Large intestine (tissue), 3 donors: ENCODE data around the gene CYTH2. TPM values are rescaled to one million over a fixed set of nuclear protein-coding genes. Genes with fewer than 3 reads are reported as not detected.

ENCODE experiments used
- DNase-seq, 2 donors: peaks; one replicate each; pipeline versions ENCODE4 v3.0.0 to v3.0.0-alpha.2; 2013
- H3K27ac ChIP-seq: one replicate; pipeline ENCODE4 v1.5.1; 2013; ENCODE audit warnings: low read length
- H3K27me3 ChIP-seq: 2 replicates; pipeline ENCODE4 v1.6.1; 2013; ENCODE audit warnings: low read length; ENCODE audit not compliant: control insufficient read depth, insufficient read depth
- H3K36me3 ChIP-seq: 2 replicates; pipeline ENCODE4 v1.6.1; 2013; ENCODE audit warnings: low read length; ENCODE audit not compliant: control insufficient read depth, insufficient read depth
- H3K4me1 ChIP-seq: one replicate; pipeline ENCODE4 v1.6.1; 2013; ENCODE audit warnings: low read length; ENCODE audit not compliant: control insufficient read depth, insufficient read depth
- H3K4me3 ChIP-seq: one replicate; pipeline ENCODE4 v1.5.1; 2013; ENCODE audit warnings: low read length
- H3K9me3 ChIP-seq: one replicate; pipeline ENCODE4 v1.6.1; 2013; ENCODE audit warnings: mild to moderate bottlenecking, low read depth, low read length, moderate library complexity; ENCODE audit not compliant: control insufficient read depth
- WGBS: methylation state at CpG from one replicate; pipeline ENCODE4 v1.1.5; 2013; ENCODE audit warnings: low lambda C conversion rate; ENCODE audit not compliant: insufficient coverage; 5-methylcytosine and 5-hydroxymethylcytosine counted together
- polyA plus RNA-seq: library from polyadenylated mRNA; unstranded; fragments of 120-200 nt; gene quantifications from one replicate; pipeline ENCODE4 v1.2.1, GENCODE V29; 2013

Gene CYTH2
- polyA plus RNA-seq, 1 donor: 63.8 TPM

DNA sequence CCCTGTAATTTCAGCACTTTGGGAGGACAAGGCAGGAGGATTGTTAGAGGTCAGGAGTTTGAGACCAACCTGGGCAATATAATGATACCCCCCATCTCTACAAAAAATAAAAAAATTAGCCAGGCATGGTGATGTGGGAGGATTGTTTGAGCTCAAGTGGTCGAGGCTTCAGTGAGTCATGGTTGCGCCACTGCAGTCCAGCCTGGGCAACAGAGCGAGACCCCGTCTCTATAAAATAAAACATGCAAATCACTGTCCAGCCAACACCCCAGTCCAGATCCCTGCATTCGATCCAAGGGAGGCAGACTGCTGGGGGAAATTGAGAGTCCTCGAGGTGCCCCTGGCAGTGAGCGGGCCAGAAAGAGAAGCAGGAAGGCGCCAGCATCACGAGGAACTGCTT is 7.0 kb downstream of the CYTH2 start:
- no peak for DNase-seq
- Histone ChIP-seq H3K9me3 (peaks cover 3% of the 10 kb centered on the region), H3K27ac (no peak overlapping the region), H3K4me3 (no peak overlapping the region), H3K36me3 (peaks cover 79% of the 10 kb centered on the region), H3K4me1 (peaks cover 4% of the 10 kb centered on the region), H3K27me3 (no peaks in the 10 kb centered on the region)
- WGBS: 93% methylated on average over 2 of the region's 9 CpGs

DNA sequence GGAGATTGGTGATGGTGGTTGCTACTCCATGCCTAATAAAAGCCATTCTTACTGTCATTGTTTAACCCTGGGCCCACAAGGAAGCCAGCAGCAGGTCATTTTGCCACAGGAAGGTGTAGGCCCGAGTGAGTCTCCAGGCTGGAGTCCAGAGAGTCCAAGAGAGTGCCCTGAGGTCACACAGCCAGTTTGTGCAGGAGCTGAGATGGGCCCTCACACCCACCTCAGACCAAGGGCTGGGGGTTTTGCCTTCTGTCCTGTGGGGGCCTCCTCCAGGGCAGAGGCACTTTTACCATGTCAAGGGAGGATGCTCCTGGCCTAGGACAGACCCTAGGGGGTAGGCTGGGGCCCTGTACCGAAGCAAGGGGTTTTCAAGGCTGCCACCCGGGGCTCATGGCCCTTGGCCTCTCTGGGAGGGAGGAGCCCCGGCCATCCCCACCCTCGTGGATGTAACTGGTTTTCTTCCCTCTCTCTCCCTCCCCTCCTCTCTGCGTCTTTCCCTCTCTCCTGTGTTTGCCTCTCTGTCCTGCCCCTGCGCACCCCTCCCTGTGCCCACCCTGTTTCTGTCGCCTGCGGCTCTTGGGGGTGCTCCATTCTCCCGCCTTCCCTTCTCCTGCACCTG is 8.0 kb downstream of the CYTH2 start:
- Histone ChIP-seq H3K4me3 (no peak overlapping the region), H3K36me3 (peaks cover 69% of the 10 kb centered on the region), H3K4me1 (peaks cover 7% of the 10 kb centered on the region), H3K27me3 (no peaks in the 10 kb centered on the region), H3K9me3 (peaks cover 3% of the 10 kb centered on the region), H3K27ac (no peak overlapping the region)
- DNase-seq: no peak
- 67% methylated on average over 2 of the region's 10 CpGs for WGBS

DNA sequence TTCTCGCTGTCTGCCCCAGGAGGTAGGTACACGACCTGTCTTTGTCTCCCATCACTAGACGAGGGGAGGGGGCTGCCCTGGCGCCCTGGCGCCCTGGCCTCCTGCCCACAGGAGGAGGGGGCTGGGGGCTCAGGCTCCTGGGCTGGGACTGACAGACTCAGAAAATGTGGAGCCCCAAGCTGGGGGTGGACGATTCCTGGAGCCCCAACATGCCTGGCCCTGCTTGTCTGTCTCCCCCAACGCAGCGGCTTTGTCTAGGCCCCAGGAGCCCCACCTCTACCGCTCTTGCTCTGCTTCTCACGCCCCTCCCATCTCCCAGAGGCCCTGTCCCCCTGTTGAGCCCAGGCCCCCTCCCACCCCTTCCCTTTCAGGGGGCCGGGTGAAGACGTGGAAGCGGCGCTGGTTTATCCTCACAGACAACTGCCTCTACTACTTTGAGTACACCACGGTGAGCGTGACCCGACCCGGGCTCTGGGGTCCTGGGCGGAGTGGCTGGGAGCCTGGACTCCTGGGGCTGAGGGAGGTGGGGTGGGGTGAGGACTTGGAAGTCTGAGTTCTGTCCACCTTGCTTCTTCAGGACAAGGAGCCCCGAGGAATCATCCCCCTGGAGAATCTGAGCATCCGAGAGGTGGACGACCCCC is 8.6 kb downstream of the CYTH2 start:
- no peak overlapping the region for H3K27ac ChIP-seq

DNA sequence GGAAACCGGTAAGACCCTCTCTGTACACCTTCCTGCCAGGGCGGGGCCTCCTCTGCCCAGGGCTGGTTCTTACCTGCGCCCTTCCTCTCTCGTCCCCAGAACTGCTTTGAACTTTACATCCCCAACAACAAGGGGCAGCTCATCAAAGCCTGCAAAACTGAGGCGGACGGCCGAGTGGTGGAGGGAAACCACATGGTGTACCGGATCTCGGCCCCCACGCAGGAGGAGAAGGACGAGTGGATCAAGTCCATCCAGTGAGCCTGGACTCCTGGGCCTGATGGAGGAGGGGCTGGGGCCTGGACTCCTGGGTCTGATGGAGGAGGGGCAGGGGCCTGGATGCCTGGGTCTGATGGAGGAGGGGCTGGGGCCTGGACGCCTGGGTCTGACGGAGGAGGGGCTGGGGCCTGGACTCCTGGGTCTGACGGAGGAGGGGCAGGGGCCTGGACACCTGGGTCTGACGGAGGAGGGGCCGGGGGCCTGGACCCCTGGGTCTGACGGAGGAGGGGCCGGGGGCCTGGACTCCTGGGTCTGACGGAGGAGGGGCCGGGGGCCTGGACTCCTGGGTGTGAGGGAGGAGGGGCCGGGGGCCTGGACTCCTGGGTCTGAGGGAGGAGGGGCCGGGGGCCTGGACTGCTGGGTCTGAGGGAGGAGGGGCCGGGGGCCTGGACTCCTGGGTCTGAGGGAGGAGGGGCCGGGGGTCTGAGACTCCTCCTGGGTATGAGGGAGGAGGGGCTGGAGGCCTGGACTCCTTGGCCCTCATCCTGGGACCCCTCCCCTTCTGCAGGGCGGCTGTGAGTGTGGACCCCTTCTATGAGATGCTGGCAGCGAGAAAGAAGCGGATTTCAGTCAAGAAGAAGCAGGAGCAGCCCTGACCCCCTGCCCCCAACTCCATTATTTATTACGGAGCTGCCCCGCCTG is 9.4 kb downstream of the CYTH2 start:
- WGBS: no CpG with 5 or more reads among the region's 29 CpGs
- peaks cover 7% of the 10 kb centered on the region for H3K4me1 ChIP-seq
- no peak for DNase-seq
- H3K27ac ChIP-seq: no peak overlapping the region
- H3K36me3 ChIP-seq: peaks cover 56% of the 10 kb centered on the region
- no peaks in the 10 kb centered on the region for H3K27me3 ChIP-seq
- no peak overlapping the region for H3K4me3 ChIP-seq
- H3K9me3 ChIP-seq: peaks cover 3% of the 10 kb centered on the region

More for the DNA sequence above, 8.6 kb downstream of the CYTH2 start:
- no peaks in the 10 kb centered on the region for H3K27me3 ChIP-seq
- H3K9me3 ChIP-seq: peaks cover 3% of the 10 kb centered on the region
- H3K36me3 ChIP-seq: peaks cover 64% of the 10 kb centered on the region
- WGBS: 60% methylated on average over 2 of the region's 22 CpGs
- DNase-seq: no peak
- H3K4me1 ChIP-seq: peaks cover 7% of the 10 kb centered on the region
- no peak overlapping the region for H3K4me3 ChIP-seq

DNA sequence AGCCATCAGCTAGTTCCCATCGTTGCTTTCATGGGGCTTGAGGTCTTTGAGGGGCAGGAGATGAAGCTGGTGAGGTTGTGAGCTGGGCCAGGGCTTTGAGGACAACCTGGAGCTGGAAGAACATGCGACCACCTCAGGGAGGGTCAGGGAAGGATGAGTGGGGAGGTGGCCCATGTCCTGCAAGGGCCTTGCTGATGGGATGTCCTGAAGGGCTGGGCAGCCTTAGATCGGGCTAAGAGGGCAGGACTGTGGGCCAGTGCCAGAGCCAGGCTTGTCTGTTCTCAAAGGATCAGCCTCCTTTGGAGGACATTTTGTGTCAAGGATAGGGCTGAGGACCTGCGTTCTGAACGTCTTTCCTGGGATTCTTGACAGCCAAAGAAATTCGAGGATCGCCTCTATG is 10.5 kb downstream of the CYTH2 start:
- no CpG with 5 or more reads among the region's 7 CpGs for WGBS

DNA sequence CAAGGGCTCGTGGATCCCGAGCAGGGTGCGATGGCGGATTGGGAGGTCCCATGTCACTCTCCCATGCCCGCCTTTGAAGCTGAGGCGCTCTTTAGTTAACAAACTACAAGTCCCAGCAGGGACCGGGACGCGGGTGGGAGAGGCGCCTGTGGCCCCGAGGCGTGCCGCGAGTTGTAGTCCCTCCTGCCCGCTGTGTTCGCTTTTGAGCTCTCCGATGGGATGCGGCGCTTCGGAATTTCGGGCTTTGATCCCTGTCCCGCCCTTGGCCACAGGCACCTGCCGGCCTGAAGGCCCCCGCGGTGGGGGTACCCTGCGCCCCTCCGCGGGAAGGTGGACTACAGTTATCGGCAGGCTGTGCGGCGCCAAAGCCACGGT is 11.0 kb downstream of the CYTH2 start:
- H3K9me3 ChIP-seq: peaks cover 3% of the 10 kb centered on the region
- peak overlapping the region; percentile 39 for H3K27ac ChIP-seq
- no peaks in the 10 kb centered on the region for H3K27me3 ChIP-seq
- WGBS: no CpG with 5 or more reads among the region's 32 CpGs
- H3K4me3 ChIP-seq: peak overlapping the region; percentile 56
- peak in 1 of 2 donors; percentile 46 for DNase-seq
- H3K36me3 ChIP-seq: peaks cover 40% of the 10 kb centered on the region
- H3K4me1 ChIP-seq: peaks cover 7% of the 10 kb centered on the region

More for the DNA sequence above, 10.5 kb downstream of the CYTH2 start:
- Histone ChIP-seq H3K4me1 (peaks cover 7% of the 10 kb centered on the region), H3K36me3 (peaks cover 45% of the 10 kb centered on the region), H3K9me3 (peaks cover 3% of the 10 kb centered on the region), H3K4me3 (no peak overlapping the region), H3K27me3 (no peaks in the 10 kb centered on the region), H3K27ac (no peak overlapping the region)
- DNase-seq: no peak

DNA sequence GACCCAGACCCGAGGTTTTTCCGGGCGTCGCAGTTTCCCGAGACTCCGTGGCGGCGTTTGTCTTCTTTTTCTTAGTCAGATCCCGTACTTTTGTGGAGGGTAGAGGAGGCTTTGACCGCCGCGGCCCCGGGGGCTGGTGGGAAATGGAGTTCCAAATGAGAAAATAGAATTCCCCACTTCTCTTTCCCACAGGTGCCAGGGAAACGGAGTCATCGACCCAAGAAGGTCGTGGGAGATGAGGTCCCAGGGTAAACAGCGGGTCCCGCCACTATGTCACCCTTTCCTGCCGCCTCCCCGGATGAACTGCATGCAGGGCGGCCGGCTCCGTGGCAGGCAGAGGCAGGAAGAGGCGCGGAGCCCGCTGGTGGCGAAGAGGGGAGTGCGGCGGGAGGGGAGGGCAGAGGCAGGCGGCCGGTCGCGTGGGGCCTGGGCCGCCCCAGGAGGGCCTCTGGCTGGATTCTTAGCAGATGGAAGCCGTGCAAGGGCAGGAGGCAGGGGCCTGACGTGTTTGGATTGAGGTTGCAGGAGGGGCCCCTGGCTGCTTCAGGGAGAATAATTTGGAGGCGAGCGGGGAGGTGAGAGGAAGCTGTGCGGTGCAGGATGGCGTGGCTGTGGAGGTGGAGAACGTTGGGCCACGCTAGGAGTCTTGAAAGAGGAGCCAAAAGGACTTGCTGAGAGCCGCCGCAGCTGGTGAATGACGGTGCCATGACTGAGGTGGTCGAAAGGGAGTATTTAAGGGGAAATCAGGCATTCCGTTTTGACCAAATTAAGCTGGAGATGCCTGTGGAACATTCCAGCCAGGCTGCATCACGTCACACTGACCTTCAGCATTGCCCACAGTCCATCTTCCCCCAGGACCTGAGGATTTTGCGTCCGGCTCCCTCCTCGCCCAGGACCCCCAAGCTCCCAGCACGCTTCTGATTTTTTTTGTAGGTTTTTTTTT is 11.7 kb downstream of the CYTH2 start:
- Histone ChIP-seq H3K4me3 (peak overlapping the region; percentile 56), H3K27me3 (no peaks in the 10 kb centered on the region), H3K27ac (peak overlapping the region; percentile 39), H3K9me3 (peaks cover 3% of the 10 kb centered on the region), H3K4me1 (peaks cover 7% of the 10 kb centered on the region), H3K36me3 (peaks cover 34% of the 10 kb centered on the region)
- WGBS: 64% methylated on average over 5 of the region's 52 CpGs
- DNase-seq: peak in 1 of 2 donors; percentile 49

DNA sequence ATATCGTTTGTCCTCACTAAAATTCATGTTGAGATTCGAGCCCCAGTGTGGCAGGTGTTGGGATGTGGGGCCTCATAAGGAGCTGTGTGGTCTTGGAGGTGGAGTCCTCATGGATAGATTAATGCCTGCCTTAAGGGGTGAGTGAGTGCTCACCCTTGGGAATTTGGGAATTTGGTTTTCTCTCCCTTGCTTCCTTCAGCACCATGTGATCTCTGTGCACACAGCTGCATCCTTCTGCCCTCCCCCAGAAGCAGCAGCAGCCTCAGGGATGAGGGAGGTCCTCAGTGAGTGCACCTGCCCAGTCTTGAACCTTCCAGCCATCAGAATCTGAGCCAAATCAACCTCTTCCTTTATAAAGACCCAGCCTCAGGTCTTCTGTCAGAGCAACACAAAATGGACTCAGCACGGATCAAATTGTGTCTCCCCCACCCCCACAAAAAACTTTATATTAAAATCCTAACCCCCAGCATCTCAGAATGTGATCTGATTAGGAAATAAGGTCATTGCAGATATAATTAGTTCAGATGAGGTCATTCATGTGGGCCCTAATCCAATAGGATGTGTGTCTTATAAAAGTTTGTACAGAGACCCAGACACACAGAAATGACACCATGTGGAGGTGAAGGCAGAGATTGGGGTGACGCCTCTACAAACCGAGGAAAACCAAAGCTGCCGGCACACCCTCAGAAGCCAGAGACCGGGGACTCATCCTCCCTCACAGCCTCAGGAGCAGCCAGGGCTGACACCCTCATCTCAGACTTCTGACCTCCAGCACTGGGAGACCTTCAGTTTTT is 12.9 kb downstream of the CYTH2 start:
- no peak for DNase-seq
- WGBS: no CpG with 5 or more reads among the region's 7 CpGs
- no peak overlapping the region for H3K4me3 ChIP-seq

DNA sequence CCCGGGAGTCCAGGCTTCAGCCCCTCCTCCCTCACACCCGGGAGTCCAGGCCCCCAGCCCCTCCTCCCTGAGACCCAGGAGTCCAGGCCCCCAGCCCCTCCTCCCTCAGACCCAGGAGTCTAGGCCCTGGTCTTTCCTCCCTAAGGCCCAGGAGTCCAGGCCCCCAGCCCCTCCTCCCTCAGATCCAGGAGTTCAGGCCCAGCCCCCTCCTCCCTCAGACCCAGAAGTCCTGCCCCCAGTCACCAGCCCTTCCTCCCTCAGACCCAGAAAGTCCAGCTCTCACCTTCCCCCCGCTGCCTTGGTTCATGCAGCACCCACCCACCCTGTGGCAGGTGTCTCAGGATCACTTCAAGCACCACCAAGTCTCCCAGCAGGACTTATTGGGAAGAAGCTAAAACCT is 14.1 kb downstream of the CYTH2 start:
- no peak overlapping the region for H3K4me3 ChIP-seq
- H3K4me1 ChIP-seq: peaks cover 20% of the 10 kb centered on the region
- H3K36me3 ChIP-seq: peaks cover 12% of the 10 kb centered on the region
- no peak for DNase-seq
- H3K27me3 ChIP-seq: no peaks in the 10 kb centered on the region
- WGBS: no CpG with 5 or more reads among the region's 3 CpGs
- H3K27ac ChIP-seq: no peak overlapping the region
- peaks cover 3% of the 10 kb centered on the region for H3K9me3 ChIP-seq

More for the DNA sequence above, 12.9 kb downstream of the CYTH2 start:
- Histone ChIP-seq H3K4me1 (peaks cover 8% of the 10 kb centered on the region), H3K27me3 (no peaks in the 10 kb centered on the region), H3K27ac (no peak overlapping the region), H3K36me3 (peaks cover 24% of the 10 kb centered on the region), H3K9me3 (peaks cover 3% of the 10 kb centered on the region)
